ENCODE measurements around the gene BAD. TPM values are rescaled to one million over a fixed set of nuclear protein-coding genes. Genes with fewer than 3 reads are reported as not detected.
A peak's percentile ranks its signal among the peaks of the same experiment; 100 is the strongest.

BAD gene
- total and polyA plus RNA-seq, 2 of the 13 experiments (the other 11 are each of a cell fraction or from before 2014, with no cell fraction given), result 17.9 to 28.5 TPM

DNA sequence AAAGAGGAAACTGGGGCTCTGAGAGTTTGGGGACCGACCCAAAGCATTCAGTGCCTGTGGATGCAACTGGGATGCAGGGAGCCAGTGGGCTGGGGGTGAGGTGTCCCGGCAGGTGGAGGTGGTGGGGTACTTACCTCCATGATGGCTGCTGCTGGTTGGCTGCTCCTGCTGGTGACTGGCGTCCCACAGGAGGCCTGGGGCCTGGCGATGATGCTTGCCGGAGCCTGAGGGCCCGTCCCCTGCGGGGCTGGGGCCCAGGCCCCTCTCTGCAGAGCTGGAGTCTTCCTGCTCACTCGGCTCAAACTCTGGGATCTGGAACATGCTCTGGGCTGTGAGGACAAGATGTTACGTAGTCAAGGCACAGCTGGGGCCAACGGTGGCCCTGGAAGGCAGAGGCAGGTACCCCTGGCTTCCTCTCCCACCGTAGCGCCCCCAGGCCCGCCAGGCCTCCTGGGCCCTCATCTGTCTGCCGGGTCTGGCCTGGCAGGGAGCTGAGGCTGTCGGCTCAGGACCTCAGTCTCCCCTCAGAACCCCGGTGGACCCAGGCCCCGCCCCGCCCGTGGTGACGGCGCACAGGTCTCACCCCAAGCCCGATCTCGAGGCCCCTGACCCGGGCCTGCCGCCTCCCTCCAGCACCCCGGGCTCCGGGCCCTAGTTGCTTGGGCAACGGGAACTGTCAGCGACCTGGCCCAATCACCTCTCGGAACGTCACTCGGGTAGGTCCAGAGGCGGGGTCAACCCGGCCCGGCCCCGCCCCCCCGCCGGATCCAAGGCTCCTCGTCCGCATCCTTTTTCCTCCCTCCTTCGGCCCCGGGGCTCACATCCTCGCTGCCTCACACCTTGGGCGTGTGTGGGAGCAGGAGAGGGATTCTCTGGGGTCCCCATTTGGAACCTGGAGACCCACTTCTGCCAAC is at the start of gene BAD (continued):
- peak; percentile 37; the same call in 1 of the 2 replicates for TF ChIP-seq ELF1 (CRISPR knock-in tag; IDR thresholded peaks at IDR 0.05)
- TF ChIP-seq ZNF792 (CRISPR knock-in tag; IDR thresholded peaks at IDR 0.05), result 0 out of 2 replicates have a peak, but pooled peaks have one; percentile 16
- TF ChIP-seq, protein P1, sequence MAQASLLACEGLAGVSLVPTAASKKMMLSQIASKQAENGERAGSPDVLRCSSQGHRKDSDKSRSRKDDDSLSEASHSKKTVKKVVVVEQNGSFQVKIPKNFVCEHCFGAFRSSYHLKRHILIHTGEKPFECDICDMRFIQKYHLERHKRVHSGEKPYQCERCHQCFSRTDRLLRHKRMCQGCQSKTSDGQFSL (CRISPR knock-in tag; IDR thresholded peaks at IDR 0.05), result no peak
- no peak; the same call in 1 of the 2 replicates for TF ChIP-seq RXRA (CRISPR knock-in tag; IDR thresholded peaks at IDR 0.05)
- no peak for TF ChIP-seq FLYWCH1 (CRISPR knock-in tag; IDR thresholded peaks at IDR 0.05)
- peak; percentile 34; the same call in 1 of the 2 replicates for TF ChIP-seq SMAD1 (CRISPR knock-in tag; IDR thresholded peaks at IDR 0.05; ENCODE audit: borderline replicate concordance, low read depth)
- TF ChIP-seq ZNF276 (CRISPR knock-in tag; IDR thresholded peaks at IDR 0.05; ENCODE audit: low read depth), result no peak
- 0 out of 2 replicates have a peak, but pooled peaks have one; percentile 2 for TF ChIP-seq ZNF746 (CRISPR knock-in tag; IDR thresholded peaks at IDR 0.05)
- no peak for TF ChIP-seq HNF4A (CRISPR knock-in tag; IDR thresholded peaks at IDR 0.05)
- TF ChIP-seq SMC3 (IDR thresholded peaks at IDR 0.05; ENCODE audit: low read length), result no peak
- TF ChIP-seq FOXP1 (IDR thresholded peaks at IDR 0.05), result no peak
- no peak for TF ChIP-seq FOXP1 (CRISPR knock-in tag; IDR thresholded peaks at IDR 0.05)
- TF ChIP-seq, protein P2, sequence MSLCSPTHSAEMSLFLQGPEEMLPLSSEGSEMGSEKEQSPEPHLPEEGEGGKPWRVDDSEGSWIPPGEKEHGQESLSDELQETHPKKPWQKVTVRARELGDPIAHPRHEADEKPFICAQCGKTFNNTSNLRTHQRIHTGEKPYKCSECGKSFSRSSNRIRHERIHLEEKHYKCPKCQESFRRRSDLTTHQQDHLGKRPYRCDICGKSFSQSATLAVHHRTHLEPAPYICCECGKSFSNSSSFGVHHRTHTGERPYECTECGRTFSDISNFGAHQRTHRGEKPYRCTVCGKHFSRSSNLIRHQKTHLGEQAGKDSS (CRISPR knock-in tag; IDR thresholded peaks at IDR 0.05; ENCODE audit: borderline replicate concordance, low read depth), result 0 out of 2 replicates have a peak, but pooled peaks have one; percentile 48
- no peak for TF ChIP-seq ZNF362 (CRISPR knock-in tag; IDR thresholded peaks at IDR 0.05; ENCODE audit: borderline replicate concordance)
- TF ChIP-seq, protein P3, sequence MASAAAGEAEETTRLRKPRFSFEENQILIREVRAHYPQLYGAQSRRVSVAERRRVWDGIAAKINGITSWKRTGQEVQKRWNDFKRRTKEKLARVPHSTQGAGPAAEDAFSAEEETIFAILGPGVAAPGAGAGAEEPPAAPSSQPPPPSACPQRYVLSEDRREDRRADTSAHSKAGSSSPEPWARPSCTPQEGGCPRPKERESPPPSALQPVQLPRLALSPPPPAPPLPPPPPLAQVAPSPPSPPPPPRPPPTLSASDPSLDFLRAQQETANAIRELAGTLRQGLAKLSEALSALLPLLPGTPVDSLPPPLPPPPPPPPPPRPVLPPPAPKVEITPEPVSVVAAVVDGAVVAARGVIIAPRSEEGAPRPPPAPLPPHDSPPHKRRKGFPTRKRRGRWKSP (CRISPR knock-in tag; IDR thresholded peaks at IDR 0.05), result peak; percentile 41; the same call in 1 of the 2 replicates
- TF ChIP-seq PBX3 (CRISPR knock-in tag; IDR thresholded peaks at IDR 0.05; ENCODE audit: borderline replicate concordance), result peak; percentile 44; the same call in 1 of the 2 replicates
- 0 out of 2 replicates have a peak, but pooled peaks have one; percentile 4 for TF ChIP-seq ZNF333 (CRISPR knock-in tag; IDR thresholded peaks at IDR 0.05; ENCODE audit: borderline replicate concordance)
- TF ChIP-seq THAP9 (CRISPR knock-in tag; IDR thresholded peaks at IDR 0.05; ENCODE audit: borderline replicate concordance), result peak; percentile 46; the same call in 1 of the 2 replicates
- no peak for TF ChIP-seq MATR3 (CRISPR knock-in tag; IDR thresholded peaks at IDR 0.05)
